ENCODE data around the gene ACTR6.
A peak's percentile ranks its signal among the peaks of the same experiment; 100 is the strongest.
"Not testable (repeated sequence)": the region's sequence is repeated elsewhere in the genome, so short reads cannot be mapped to it uniquely, and the experiment has no call there.

The ACTR6 gene

DNA sequence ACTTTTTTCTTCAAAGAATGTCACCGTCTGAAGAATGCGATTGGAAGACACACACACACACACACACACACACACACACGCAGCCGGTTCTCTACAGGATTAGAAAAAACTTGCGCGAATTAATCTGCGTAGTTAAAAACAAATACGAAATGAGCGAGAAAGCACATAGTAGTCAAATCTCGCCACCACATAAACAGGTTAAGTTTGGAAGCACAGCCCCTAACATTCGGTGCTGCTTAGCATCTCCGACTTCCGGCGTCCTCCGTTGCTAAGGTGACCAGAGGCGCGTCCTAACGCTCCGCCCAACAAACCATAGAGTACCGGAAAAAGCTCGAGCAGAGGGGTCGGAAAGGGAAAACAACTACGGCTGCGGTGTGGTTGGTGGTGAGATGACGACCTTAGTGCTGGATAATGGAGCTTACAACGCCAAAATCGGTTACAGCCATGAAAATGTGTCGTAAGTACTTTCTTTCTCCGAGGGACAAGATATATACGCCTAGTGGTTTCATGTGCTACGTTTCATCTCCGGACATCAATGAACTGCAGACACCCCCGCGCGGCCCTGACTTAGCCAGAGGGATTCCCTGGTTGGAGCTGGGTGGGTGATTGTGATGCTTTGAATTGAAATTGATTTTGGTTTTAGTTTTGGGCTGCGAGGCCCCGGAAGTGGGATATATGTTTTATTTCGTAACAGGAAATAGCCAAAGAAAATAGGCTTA, at the start of gene ACTR6:
TSS of gene ACTR6 (plus strand) at position 353 of the 719 bp plus-strand sequence. CDS start at position 390, 37 bp downstream.
- DNase-seq, result peak; percentile 90

DNA sequence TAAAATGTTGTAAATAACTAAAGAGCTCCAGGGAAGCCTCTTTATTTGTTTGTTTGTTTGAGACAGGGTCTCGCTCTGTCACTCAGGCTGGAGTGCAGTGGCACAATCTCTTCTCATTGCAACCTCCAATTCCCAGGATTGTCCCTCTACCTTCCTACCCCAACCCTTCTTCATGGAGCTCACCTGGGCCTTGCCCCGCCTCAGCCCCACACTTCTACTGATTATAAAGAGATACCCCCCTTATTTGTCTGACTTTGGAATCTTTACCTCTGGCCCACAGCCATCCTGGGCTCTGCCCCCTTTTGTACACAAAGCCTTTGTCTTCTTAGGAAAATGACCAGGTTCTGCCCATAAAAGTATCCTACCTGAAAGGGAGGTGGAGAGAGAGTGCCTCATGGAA, 48.8 kb upstream of the ACTR6 start:
- DNase-seq, result no peak

DNA sequence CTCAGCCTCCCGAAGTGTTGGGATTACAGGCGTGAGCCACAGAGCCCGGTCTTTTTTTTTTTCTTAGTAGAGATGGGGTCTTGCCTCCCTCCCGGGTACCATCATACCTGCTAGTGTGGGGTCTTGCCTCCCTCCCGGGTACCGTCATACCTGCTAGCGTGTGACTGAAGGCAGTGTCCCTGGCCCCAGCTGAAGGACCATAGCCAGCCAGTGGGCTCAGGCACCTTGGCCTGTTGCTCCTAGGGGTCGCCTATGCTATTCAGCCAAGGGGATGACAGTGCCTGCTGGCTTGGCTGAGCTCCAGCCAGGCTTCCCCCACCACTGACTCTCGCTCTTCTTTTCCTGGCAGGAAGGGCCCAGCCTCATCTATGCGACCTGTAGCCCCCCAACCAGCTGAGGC, 47.5 kb upstream of the ACTR6 start:
- DNase-seq, result no peak

DNA sequence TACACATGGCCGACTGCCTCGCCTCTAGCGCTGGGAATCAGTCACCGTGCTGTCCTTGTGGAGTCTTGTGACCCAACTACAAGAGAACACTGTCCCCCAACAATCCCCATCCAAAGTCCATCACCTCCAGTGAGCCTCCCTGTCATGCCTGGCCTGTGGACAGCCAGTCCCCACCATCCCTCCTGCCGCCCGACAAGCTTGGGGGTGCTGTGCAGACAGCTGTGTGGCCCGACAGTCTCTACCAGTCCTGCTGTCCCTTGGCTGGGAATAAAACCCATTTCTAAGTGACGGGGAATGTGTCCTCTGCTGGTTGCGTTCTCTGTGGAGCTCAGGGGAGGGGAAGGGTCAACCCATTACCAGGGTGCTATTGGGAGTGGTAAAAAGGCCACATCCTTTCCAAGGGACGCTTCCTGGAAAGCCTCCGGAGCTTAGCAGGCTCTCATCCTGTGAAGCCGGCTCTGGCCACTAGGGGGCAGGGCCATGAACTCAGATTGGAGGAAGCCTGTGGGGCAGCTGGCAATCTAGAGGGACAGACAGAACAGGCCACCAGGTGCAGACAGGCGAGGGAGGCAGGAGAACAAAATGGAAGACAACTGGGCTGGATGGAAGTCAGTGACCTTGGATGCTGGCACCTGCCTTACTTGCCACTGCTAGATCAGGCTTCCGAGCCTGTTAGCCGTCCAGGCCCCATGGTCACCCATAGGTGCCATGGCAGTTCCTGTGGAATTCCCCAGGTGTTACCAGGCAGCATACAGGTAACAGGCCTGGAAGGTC, 46.0 kb upstream of the ACTR6 start:
- no peak for DNase-seq

DNA sequence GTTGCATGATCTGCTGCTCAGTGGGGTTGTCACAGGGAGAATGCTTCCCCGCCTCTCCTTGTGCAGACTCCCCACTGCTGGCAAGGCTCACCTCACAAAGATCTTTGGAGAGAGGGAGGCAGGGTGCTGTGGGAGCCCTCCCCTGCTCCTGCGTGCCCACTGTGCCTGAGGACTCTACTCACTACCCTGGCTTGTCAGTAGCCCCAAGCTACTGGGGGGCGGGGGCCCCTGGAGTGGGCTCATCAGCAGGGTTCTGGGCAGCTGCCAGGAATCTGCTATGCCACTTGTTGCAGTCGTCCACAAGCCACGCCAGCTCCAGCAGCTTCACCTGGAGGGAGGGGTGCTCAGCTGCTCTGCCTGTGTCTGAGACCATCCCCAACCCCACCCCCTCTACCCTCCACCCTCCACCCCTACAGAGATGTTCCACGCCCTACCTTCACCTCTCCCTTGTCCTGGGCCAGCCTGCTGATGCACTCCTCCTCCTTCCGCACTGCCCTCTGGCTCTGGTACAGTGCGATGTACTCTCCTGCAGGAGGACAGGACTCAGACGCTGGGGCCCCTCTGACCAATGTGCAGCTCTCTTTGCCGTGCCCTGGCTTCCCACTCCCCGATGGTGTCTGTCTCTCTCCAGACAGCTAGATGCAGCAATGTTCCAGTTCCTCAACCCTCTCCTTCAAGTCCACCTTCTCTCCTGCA, 43.7 kb upstream of the ACTR6 start:
- no peak for DNase-seq

DNA sequence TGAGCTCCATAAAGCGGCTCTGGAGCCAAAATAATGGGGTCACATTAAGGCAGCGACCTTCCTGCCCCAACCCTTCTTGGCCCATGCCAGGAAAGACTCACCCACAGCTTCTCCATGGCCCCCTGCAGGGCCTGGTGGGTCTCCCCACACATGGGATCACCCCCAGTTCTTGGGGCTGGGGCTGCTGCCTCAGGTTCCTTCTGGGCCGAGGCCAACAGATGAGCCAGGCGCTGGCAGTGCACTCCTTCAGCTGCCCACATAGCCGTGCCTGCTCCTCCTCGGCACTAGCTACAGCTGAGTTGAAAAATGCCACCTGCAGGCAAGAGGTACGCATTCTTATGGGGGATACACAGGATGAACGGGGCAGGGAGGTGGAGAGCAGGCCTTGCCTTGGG, 43.2 kb upstream of the ACTR6 start:
- DNase-seq, result no peak

DNA sequence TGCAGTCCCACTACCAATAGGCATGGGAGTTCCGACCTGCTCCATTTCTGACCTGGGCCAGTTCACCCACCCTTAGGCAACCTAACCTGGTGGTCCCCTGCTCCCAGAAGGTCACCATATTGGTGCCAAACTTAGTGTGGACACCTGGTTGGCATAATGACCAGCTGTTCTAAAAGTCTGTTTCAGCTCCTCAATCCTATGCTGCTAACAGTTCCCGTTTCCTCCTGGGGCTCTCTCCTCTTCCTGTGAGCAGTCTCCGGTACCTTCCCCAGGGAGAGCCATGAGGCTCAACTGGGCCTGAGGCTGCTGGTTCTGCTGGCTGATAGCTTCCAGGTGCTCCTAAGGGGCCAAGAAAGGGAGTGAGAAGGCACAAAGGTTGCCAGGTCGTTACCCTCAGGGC, 42.1 kb upstream of the ACTR6 start:
- no peak for DNase-seq

DNA sequence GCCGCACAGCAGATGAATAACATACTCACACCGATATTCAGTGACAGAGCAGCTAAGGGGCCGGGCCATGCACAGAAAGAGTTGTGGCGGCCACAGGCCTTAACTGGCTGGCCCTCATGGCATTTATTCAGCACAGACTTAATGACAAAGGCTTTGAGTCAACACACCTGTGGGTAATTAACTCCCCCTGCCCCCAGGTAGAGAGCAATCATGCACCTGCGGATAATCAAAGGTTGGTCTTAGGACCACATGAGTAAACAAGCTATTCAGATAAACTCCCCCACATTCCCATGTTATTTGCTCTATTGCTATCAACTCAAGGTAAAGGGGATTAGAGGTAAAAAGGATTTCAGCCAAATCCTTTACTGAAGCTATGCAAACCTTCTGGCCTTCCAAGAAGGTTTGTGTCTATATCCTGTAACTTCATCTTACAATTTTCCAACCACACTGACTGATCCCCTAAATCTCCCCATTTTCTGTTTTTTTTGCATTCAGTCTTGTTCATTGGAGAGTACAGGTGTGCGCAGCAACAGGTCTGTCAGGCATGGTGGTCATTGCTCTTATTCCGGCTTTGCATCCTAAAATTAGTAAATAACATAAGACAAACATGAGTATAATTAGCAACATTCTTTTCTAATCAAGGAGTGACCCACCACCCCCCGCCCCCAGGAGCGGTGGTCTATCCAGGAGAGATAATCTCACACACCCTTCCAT, 41.1 kb upstream of the ACTR6 start:
- DNase-seq, result no peak

DNA sequence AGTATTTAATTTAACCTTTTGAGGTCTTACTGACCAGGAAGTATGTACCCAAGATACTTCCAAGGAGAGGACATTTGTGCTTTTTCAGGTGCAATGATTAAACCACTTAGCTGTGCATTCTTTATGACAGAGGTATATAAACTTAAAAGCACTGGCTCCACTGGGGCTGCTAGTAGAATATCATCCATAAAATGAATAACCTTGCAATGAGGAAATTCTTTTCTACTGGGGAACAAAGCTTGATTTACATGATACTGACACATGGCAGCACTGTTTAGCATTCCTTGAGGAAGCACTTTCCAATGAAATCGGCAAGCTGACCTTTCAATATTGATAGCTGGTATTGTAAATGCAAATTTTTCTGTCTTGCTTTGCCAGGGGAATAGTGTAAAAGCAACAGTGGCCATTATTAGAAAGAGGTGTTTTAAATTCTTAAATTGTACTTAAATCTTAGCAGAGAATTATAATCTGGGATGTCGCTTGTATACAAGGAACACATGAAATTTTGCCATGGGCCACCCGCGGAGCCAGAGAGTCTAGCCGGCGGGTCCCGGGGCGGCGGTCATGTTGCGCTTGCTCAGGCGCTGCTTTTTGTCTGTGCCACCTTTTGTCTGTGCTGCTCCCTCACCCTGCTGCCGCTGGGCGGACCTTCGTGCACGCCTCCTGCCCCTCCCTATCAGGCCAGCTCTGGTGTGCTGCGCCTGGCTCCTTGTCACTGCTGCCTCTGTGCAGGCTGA, 37.0 kb upstream of the ACTR6 start:
- DNase-seq, result peak; percentile 84

DNA sequence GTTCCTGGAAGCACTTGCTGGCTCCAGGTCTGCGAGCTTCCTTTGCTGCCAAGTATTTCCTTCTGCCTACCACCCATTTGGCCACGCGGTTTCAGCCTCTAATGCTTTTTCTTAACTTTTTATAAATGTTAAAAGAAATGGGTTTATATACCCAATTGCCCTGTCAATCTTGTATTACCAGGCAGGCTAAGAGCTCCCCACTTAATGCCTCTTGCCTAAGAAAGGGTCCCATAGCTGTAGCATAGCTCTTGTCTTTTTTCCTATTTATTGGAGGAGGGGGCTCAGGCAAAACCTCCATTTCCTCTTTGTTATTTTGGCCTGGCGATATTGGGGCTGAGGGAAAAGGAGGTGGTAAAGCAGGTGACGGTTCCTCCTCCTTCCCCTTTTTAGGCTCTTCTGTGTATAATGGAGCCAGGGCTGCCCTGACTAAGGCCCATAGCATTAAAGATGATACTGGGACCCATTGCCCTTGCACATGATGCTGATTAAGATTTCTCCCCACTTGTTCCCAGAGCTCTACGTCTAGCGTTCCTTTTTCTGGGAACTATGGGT, 36.4 kb upstream of the ACTR6 start:
- DNase-seq, result no peak

DNA sequence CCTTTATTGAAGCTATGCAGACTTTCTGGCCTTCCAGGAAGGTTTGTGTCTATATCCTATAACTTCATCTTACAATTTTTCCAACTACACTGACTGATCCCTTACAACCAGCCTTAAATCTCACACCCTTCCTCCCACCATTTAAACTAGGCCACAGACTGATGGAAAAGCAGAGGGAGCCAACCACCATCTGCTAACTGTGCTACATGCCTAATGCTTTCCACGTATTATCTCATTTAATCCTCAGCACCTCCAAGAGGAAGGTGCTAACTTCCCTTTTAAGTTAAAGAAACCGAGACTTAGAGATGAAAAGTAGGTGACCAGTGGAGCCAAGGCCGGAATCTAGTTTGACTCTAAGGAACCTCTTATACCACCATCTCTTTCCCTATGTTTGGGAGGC, 35.3 kb upstream of the ACTR6 start:
- no peak for DNase-seq

DNA sequence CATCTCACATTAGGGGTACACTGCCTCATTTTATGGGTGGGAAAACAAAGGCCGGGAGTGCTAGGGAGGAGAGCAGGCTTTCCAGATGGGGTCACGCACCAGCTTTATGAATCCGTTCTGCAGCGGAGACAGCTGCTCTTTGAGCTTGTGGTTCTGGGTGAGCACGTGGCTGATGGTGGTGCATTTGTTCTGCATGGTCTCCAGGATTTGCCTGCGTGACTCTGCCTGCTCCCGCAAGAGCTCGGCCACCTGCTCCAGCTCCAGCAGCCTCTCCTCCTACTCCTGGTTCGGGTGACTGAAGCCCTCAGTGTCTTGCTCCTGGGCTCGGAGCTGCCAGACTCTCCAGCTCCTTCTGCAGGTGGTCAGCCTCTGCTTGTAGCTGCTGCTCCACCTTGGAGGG, 34.4 kb upstream of the ACTR6 start:
- peak; percentile 12 for DNase-seq

DNA sequence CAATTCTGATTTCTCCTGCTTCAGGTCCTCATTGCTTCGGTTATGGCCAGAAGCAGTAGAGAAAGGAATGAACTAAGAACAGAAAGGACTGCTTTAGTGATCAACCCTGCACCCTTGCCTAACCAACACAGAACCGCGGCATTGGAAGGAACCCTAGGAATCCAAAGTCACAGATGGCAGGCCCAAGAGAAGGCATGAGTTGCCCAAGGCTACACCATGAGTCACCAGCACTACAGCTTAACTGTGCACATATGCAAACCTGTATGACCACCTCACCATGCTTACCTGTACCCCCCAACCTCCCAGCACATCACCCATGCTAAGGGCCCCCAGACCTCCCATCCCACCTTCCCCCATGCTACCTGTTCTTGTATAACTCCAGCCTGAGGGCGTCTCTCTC, 32.1 kb upstream of the ACTR6 start:
- DNase-seq, result no peak

DNA sequence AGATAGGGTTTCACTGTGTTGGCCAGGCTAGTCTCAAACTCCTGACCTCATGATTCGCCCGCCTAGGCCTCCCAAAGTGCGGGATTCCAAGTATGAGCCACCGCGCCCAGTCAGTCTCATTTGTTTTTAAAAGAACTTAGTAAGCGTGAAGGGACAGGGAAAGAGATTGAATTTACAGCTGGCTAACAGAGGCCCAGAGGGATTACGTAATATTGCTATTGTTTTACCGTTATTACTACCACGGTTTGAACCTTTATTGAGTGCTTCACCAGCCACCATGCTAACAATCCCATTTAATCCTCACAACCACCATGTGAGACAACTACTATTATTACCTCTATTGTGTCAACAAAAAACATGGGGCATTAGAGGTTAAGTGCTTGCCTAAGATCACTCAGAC, 31.3 kb upstream of the ACTR6 start:
- no peak for DNase-seq

DNA sequence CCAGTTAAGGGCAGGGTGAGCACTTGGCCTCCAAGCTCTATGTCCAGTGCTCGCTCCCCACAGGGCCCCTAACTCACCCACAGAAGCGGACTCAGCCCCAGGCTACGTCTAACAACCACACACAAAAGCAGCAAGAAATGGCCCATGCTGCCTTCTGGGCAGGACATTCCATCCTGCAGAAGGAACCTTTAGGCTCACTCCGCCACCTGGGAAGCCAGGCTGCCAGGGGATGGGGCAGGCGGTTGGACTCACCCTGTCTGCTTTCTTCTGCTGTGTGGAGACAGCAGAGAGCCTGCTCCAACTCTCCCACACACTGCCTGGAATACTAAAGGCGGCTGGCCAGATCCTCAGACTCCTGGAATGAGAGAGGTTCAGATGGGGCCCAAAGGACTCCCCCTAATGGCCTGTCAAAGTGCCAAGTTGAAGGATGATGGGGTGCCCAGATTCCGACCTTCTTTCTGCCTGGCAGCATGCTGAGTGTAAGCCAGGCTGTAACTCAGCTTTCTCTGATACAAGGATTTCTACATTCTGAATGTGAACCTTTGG, 30.2 kb upstream of the ACTR6 start:
- DNase-seq, result no peak

DNA sequence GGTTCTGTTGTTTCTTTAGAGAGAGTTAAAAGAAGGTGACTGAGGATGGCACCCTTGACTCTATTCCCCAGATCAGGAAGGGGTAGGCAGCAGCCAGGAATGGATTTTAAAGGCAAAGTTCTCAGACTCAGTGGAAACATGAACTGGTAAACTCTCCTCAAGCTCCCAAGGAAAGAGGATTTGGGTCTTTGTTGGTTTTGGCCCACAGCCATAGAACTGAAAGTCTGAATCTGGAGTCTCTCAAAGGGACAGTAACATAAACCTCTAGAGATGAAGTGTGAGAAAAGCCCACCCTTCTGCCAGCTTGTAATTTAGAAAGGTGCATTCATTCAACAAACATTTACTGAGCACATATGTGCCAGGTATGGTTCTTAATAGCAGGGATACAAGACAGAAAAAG, 29.4 kb upstream of the ACTR6 start:
- DNase-seq, result no peak

DNA sequence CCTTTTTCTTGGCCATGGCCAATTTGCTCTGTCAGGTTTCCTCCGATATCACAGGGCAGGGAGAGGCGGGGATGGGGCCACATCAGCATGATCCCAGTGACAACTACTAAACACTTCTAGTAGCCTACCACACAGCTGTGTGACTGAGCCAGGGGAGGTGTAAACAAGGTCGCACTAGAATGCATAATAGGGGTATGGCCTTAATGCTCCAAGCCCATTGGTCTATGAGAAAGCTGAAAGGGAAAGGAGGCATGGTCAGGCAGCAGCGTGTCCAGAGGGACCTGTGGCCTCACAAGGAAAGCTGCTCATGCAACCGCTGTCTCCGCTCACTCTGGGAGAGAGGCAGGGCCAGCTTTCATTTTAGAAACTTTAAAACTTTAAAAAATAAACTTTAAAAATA, 27.5 kb upstream of the ACTR6 start:
- DNase-seq, result no peak

DNA sequence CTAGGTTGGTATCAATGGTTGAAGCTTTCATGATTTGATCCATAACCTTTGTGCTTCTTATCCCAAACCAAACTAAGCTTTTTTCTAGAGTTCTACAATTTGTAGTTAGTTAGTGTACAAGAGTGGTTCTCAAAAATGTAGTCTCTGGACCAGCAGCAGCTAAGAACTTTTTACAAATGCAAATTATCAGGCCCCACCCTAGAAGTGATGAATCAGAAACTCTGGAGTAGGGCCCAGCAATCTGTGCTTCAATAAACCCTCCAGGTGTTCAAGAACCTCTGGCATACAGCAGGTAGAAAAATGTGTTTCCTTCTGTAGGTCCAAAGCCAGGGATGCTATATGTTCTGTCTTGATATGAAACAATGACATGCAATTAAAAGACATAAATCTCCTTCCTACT, 26.1 kb upstream of the ACTR6 start:
- DNase-seq, result no peak

DNA sequence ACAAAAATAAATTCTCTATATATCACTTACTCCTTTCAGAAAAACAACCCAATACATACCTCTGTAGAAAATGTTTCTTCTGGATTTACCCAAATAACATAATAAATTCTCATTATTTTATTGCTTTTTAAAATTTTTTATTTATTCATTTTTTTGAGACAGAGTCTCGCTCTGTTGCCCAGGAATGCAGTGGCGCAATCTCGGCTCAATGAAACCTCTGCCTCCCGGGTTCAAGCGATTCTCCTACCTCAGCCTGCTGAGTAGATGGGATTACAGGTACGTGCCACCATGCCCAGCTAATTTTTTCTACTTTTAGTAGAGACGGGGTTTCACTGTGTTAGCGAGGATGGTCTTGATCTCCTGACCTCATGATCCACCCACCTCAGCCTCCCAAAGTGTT, 24.1 kb upstream of the ACTR6 start:
- not testable (repeated sequence) for DNase-seq

DNA sequence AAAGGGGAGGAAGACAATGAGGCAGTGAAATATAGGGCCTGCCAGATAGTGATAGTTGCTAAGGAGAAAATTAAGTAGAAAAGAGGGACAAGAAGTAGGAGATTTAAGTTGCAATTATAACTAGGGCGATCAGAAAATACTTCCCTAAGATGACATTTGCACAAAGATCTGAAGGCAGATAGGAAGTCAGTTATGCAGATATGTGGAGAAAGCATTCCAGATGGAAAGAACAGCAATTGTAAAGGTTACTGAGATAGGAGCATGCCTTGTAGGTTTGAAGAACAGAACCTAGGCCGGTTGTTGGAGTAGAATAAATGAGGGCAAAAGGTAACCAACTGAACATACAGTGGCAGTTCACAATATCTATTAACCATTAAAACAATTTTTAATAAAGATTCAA, 21.4 kb upstream of the ACTR6 start:
- no peak for DNase-seq

DNA sequence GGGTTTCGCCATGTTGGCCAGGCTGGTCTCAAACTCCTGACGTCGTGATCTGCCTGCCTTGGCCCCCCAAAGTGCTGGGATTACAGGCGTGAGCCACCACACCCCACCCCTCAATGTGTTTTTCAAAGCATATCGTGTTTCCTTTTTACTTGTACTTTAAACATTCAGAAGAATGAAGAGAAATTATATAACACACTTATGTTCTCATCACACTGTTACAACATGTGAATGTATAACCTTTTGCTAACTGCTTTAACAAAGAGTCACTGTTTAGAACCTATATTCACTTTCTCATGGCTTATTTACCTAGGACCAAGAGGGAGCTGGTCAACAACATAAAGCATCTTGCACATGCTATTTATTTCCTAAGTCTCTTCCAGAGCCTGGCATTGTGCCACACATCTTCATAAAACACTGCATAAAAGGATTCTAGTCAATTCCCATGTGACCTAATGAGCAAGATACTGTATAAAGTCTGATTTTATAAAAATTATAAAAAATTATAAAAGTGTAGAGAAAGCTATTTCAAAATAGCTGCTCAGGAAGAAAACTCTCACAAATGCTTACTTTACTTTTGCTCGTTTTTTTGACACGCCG, 16.0 kb upstream of the ACTR6 start:
- DNase-seq, result no peak
